NCI-H1105 (cell line): ENCODE data around the gene CITED4.

ENCODE experiments used
- DNase-seq: peaks from one replicate; lab custom pipeline; 2025; lab: John Stamatoyannopoulos, UW

CITED4 gene

DNA sequence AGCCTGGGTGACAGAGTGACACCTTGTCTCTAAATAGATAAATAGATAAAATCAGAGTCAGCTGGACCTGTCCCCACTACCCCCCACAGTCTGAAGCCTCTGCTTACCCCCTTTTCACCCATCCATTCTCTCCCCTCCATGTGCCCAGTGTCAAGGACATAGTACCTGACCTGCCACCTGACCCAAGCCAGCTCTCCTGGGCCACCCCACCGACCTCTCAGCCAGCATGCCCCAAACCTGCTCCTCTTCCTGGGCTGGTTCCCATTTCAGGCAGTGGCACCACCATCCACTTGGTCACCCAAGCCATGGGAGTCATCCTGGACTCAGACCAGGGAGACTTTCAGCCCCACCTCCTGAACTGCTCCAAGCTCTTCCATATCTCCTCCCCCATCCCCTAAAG is 28.2 kb downstream of the CITED4 start:
- no peak for DNase-seq

GRCh38 chr1:40831001-40831732 is 31.0 kb downstream of the CITED4 start:
- DNase-seq = no peak

GRCh38 chr1:40830419-40830943 is 31.7 kb downstream of the CITED4 start:
- no peak for DNase-seq

GRCh38 chr1:40829631-40830245 is 32.4 kb downstream of the CITED4 start:
- DNase-seq = no peak

DNA sequence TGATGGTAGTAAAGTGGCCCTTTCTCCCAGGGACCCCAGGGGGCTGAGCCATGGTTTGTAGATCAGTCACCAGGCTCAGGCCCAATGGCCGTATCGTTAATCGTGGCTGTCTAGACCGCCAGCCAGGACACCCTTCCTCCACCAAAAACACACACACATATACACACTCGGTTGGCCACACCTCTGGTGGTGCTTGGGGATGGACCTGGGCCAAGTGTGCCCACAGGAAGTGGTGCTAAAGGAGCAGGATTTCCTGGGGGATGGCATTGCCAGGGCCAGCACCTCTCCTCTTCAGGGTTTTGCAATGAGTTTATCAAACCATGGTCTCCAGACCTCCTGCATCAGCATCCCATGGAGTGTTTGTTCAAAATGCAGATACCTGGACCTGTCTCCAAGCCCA is 36.2 kb downstream of the CITED4 start:
- DNase-seq = no peak

- DNase-seq = no peak
These were observed 36.8 kb downstream of the CITED4 start for GRCh38 chr1:40825435-40825788.

GRCh38 chr1:40824591-40825434 is 37.4 kb downstream of the CITED4 start:
- DNase-seq = no peak

GRCh38 chr1:40823983-40824382 is 38.2 kb downstream of the CITED4 start:
- no peak for DNase-seq

DNA sequence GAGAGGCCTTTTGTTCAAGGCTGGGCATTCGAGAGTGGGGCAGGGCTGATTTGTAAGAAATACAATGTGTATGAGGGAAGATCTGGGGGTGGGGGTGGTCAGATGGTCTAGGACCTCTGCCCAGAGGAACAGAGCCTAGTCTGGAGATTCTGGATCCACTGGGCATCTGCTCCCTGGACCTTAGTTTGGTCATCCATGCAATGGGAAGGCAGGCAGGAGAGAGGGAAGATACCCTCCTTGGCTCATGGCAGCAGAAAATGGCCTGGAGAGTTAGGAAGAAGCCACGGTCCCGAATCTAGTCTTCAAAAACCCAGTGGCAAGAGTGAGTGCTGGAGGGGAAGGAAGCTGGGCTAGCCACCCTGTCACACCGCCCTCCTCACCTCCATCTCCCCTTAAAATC is 38.8 kb downstream of the CITED4 start:
- DNase-seq = no peak

GRCh38 chr1:40822890-40823289 is 39.3 kb downstream of the CITED4 start:
- DNase-seq = no peak

DNA sequence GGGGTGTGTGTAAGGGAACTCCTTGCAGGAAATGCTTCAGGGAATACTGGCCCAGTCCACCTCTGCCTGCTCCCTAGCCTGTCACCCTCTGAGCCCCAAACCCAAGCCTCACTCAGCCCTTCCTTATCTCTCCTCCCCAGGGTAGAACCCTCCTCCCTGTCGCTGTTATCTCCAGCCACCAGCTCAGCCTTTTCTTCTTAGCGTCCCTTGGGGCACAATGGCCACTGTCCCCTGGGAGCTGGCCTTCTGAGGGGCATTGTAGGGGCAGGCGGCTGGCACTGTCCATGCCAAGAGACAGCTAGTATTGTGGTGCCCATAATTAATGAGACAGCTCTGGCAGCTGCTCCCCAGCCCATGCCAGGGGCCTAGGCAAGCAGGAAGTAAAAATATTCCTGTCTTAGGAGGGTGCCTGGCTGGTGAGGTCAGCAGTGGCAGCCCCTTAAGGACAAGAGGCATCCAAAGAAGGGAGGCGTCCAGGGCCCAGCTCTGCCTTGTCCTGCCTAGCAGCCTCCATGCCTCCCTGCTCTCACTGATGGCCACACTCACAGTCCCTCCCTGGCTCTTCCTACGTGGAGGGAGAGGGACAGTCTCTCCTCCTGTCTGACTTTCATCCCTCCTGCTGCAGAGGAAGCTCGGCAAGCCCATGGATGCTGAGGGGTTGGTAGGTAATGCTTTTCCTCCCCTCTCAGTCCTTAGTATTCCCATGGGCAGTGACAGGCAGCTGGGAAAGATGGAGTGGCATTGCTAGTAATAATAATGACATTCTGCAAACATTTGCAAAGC is 41.1 kb downstream of the CITED4 start:
- DNase-seq = no peak

GRCh38 chr1:40820251-40820797 is 41.8 kb downstream of the CITED4 start:
- DNase-seq = no peak

DNA sequence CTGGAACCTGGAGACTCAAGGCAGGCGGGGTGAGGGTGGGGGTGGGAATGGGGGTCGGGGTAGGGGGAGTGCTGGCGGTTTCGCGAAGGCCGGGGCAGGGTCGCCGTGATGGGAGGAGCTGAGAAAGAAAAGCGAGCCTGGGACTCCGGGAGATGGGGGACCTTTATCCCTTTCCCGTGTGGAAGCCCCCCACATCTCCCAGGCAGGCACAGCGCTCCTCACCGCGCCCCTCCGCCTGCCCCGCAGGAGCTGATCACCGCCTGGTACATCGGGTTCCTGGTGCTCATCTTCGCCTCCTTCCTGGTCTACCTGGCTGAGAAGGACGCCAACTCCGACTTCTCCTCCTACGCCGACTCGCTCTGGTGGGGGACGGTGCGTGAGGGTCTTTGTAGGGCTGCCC is 43.1 kb downstream of the CITED4 start:
- DNase-seq = no peak

- DNase-seq = no peak
These were observed 43.8 kb downstream of the CITED4 start for GRCh38 chr1:40818264-40818961.

- DNase-seq = no peak
These were observed 44.3 kb downstream of the CITED4 start for GRCh38 chr1:40817791-40818263.

GRCh38 chr1:40815420-40815819 is 46.7 kb downstream of the CITED4 start:
- DNase-seq = no peak
